SK-N-SH (cell line): ENCODE data around the gene DOCK3.
"Not testable (repeated sequence)": the region's sequence is repeated elsewhere in the genome, so short reads cannot be mapped to it uniquely, and the experiment has no call there.

Experiments used
- CTCF ChIP-seq: fragments of 200-600 bp; sonication (generic); IDR thresholded peaks from 2 replicates; pipeline ENCODE4 v1.6.1; 2017; ENCODE audit warnings: antibody characterized with exemption, mild to moderate bottlenecking, moderate library complexity
- MXI1 ChIP-seq: IDR thresholded peaks from 2 replicates; pipeline ENCODE4 v1.6.1; 2012; ENCODE audit warnings: mild to moderate bottlenecking, low read depth, low read length, improper control_type of control experiment
- NFIC ChIP-seq: IDR thresholded peaks from 2 replicates; pipeline ENCODE4 v1.4.0; 2012; ENCODE audit warnings: borderline replicate concordance
- PBX3 ChIP-seq: IDR thresholded peaks from 2 replicates; pipeline ENCODE4; 2012
- RAD21 ChIP-seq: IDR thresholded peaks from 2 replicates; pipeline ENCODE4 v1.6.1; 2012; ENCODE audit warnings: mild to moderate bottlenecking, low read length
- REST ChIP-seq: IDR thresholded peaks from 2 replicates; pipeline ENCODE4 v1.6.1; 2012; ENCODE audit warnings: mild to moderate bottlenecking, low read depth, low read length, moderate library complexity

- TF ChIP-seq CTCF, REST, MXI1, RAD21, NFIC, PBX3: not testable (repeated sequence)
Observed at GRCh38 chr3:51368276-51368675, 693.5 kb downstream of the DOCK3 start.
